ENCODE data around the gene NOS1AP.

NOS1AP gene

DNA sequence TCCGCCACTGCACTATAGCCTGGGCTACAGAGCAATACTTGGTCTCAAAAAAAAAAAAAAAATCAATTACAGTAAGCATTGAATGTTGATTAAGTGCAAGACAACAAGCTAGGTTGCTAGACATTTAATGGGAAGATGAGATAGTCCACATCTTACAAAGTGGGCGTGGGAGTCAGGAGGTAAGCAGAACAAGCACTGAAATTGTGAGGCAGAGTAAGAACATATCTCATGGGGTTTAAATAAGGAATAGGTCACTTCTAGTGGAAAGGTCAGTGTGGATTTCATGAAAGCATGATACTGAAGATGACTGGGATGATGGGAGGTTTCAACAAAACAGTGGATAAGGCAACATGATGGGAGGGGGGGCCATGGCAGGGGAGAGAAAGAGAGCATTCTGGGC lies 44.0 kb upstream of the NOS1AP start:
- H3F3A ChIP-seq (ENCODE audit: low read depth), result no peaks in the 10 kb centered on the region
- H3K27me3 ChIP-seq (ENCODE audit: insufficient read depth, low read length, poor library complexity, severe bottlenecking), result no peaks in the 10 kb centered on the region
- H4K20me1 ChIP-seq (ENCODE audit: insufficient read depth, low read length, poor library complexity, severe bottlenecking), result no peaks in the 10 kb centered on the region
- H3K4me3 ChIP-seq (ENCODE audit: low read length, poor library complexity, severe bottlenecking), result no peak overlapping the region
- no peaks in the 10 kb centered on the region for H3K36me3 ChIP-seq (ENCODE audit: insufficient read depth, low read length)
- no peaks in the 10 kb centered on the region for H3K4me1 ChIP-seq (ENCODE audit: insufficient read depth, low read length, poor library complexity, severe bottlenecking)
- H3K9me3 ChIP-seq (ENCODE audit: insufficient read depth, low read depth, low read length), result no peaks in the 10 kb centered on the region
- TF ChIP-seq CTCF (conservative IDR thresholded peaks at IDR 0.05; ENCODE audit: low read length) (no peak), EZH2phosphoT487 (IDR thresholded peaks at IDR 0.05; ENCODE audit: borderline replicate concordance) (no peak)
- no peak overlapping the region for H3K9ac ChIP-seq (ENCODE audit: low read depth, low read length, poor library complexity, severe bottlenecking)
- H3K9me2 ChIP-seq (replicated peaks; ENCODE audit: low read depth, low read length), result no peaks in the 10 kb centered on the region
- H2AFZ ChIP-seq (ENCODE audit: low read length), result no peak overlapping the region
- H3K79me2 ChIP-seq (ENCODE audit: insufficient read depth, low read length), result no peaks in the 10 kb centered on the region
- no peak overlapping the region for H3K4me2 ChIP-seq (ENCODE audit: low read depth, low read length, poor library complexity, severe bottlenecking)

GRCh38 chr1:162026881-162027280 lies 42.6 kb upstream of the NOS1AP start:
- TF ChIP-seq CTCF (conservative IDR thresholded peaks at IDR 0.05; ENCODE audit: low read length) (no peak), EZH2phosphoT487 (IDR thresholded peaks at IDR 0.05; ENCODE audit: borderline replicate concordance) (no peak)
- Histone ChIP-seq H3K79me2 (ENCODE audit: insufficient read depth, low read length) (no peaks in the 10 kb centered on the region), H3K4me3 (ENCODE audit: low read length, poor library complexity, severe bottlenecking) (no peak overlapping the region), H3K36me3 (ENCODE audit: insufficient read depth, low read length) (no peaks in the 10 kb centered on the region), H3K9me2 (replicated peaks; ENCODE audit: low read depth, low read length) (no peaks in the 10 kb centered on the region), H3K4me1 (ENCODE audit: insufficient read depth, low read length, poor library complexity, severe bottlenecking) (no peaks in the 10 kb centered on the region), H3K4me2 (ENCODE audit: low read depth, low read length, poor library complexity, severe bottlenecking) (no peak overlapping the region), H4K20me1 (ENCODE audit: insufficient read depth, low read length, poor library complexity, severe bottlenecking) (no peaks in the 10 kb centered on the region), H3F3A (ENCODE audit: low read depth) (no peaks in the 10 kb centered on the region), H3K9me3 (ENCODE audit: insufficient read depth, low read depth, low read length) (no peaks in the 10 kb centered on the region), H3K9ac (ENCODE audit: low read depth, low read length, poor library complexity, severe bottlenecking) (no peak overlapping the region), H2AFZ (ENCODE audit: low read length) (no peak overlapping the region), H3K27me3 (ENCODE audit: insufficient read depth, low read length, poor library complexity, severe bottlenecking) (no peaks in the 10 kb centered on the region)

GRCh38 chr1:162028726-162029125 lies 40.8 kb upstream of the NOS1AP start:
- Histone ChIP-seq H3K9ac (ENCODE audit: low read depth, low read length, poor library complexity, severe bottlenecking) (no peak overlapping the region), H3K9me3 (ENCODE audit: insufficient read depth, low read depth, low read length) (no peaks in the 10 kb centered on the region), H3K4me2 (ENCODE audit: low read depth, low read length, poor library complexity, severe bottlenecking) (no peak overlapping the region), H3K4me3 (ENCODE audit: low read length, poor library complexity, severe bottlenecking) (no peak overlapping the region), H4K20me1 (ENCODE audit: insufficient read depth, low read length, poor library complexity, severe bottlenecking) (no peaks in the 10 kb centered on the region), H3F3A (ENCODE audit: low read depth) (no peaks in the 10 kb centered on the region), H3K9me2 (replicated peaks; ENCODE audit: low read depth, low read length) (no peaks in the 10 kb centered on the region), H3K36me3 (ENCODE audit: insufficient read depth, low read length) (no peaks in the 10 kb centered on the region), H3K4me1 (ENCODE audit: insufficient read depth, low read length, poor library complexity, severe bottlenecking) (no peaks in the 10 kb centered on the region), H2AFZ (ENCODE audit: low read length) (no peak overlapping the region), H3K27me3 (ENCODE audit: insufficient read depth, low read length, poor library complexity, severe bottlenecking) (no peaks in the 10 kb centered on the region), H3K79me2 (ENCODE audit: insufficient read depth, low read length) (no peaks in the 10 kb centered on the region)
- TF ChIP-seq CTCF (conservative IDR thresholded peaks at IDR 0.05; ENCODE audit: low read length) (no peak), EZH2phosphoT487 (IDR thresholded peaks at IDR 0.05; ENCODE audit: borderline replicate concordance) (no peak)
